ENCODE data around the gene SPDYA.

DNA sequence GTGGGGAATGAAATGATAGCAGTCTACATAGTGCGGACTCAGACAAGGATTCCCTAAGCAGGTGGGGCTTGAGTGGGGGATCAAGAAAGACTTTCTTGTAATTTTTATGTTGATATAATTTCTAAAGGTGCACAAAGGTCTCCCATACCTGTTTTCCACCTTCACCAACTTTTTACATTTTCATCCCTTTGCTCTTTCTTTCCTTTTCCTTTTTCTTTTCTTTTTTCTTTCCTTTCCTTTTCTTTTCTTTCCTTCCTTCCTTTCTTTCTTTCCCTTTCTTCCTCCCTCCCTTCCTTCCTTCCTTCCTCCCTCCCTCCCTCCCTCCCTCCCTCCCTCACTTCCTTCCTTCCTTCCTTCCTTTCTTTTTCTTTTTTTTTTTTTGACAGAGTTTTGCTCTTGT lies 69.6 kb downstream of the SPDYA start:
- TF ChIP-seq ZNF274 (IDR thresholded peaks at IDR 0.05; ENCODE audit: low read depth, low read length): no peak
- TF ChIP-seq YY1 (IDR thresholded peaks at IDR 0.05; ENCODE audit: insufficient read depth, insufficient read length): no peak
